ENCODE results near the gene RPL6.

RPL6 gene

GRCh38 chr12:112370868-112371510 is 38.4 kb downstream of the RPL6 start:
- Histone ChIP-seq H3K9ac (ENCODE audit: low read length) (no peak overlapping the region), H3K27ac (ENCODE audit: low read depth, low read length, poor library complexity, severe bottlenecking) (no peak overlapping the region), H3K36me3 (ENCODE audit: insufficient read depth, low read length) (peaks cover 8% of the 10 kb centered on the region), H3K79me2 (ENCODE audit: insufficient read depth, low read length) (peaks cover 82% of the 10 kb centered on the region), H3K4me1 (ENCODE audit: insufficient read depth, low read length, severe bottlenecking) (no peaks in the 10 kb centered on the region), H3K4me2 (ENCODE audit: low read length) (no peak overlapping the region), H3K9me3 (ENCODE audit: low read length) (no peaks in the 10 kb centered on the region; the same call in 1 of the 2 replicates), H3F3A (ENCODE audit: insufficient read depth, low read length) (no peaks in the 10 kb centered on the region), H3K27me3 (ENCODE audit: insufficient read depth, low read length) (no peaks in the 10 kb centered on the region), H4K20me1 (ENCODE audit: insufficient read depth, low read length) (no peaks in the 10 kb centered on the region), H3K9me2 (ENCODE audit: low read depth, low read length) (no peaks in the 10 kb centered on the region), H2AFZ (ENCODE audit: low read length) (no peak overlapping the region), H3K4me3 (ENCODE audit: low read depth, low read length, poor library complexity, severe bottlenecking) (no peak overlapping the region)
- no peak for TF ChIP-seq CTCF (IDR thresholded peaks at IDR 0.05; ENCODE audit: low read length)
- TF ChIP-seq EZH2 (IDR thresholded peaks at IDR 0.05; ENCODE audit: borderline replicate concordance, low read length): no peak

GRCh38 chr12:112370199-112370598 is 39.2 kb downstream of the RPL6 start:
- H3K9me2 ChIP-seq (ENCODE audit: low read depth, low read length): no peaks in the 10 kb centered on the region
- H3K4me3 ChIP-seq (ENCODE audit: low read depth, low read length, poor library complexity, severe bottlenecking): no peak overlapping the region
- no peak overlapping the region for H2AFZ ChIP-seq (ENCODE audit: low read length)
- peaks cover 3% of the 10 kb centered on the region for H3K36me3 ChIP-seq (ENCODE audit: insufficient read depth, low read length)
- no peak overlapping the region for H3K4me2 ChIP-seq (ENCODE audit: low read length)
- no peaks in the 10 kb centered on the region; the same call in 1 of the 2 replicates for H3K9me3 ChIP-seq (ENCODE audit: low read length)
- H3K27me3 ChIP-seq (ENCODE audit: insufficient read depth, low read length): no peaks in the 10 kb centered on the region
- H4K20me1 ChIP-seq (ENCODE audit: insufficient read depth, low read length): no peaks in the 10 kb centered on the region
- peaks cover 82% of the 10 kb centered on the region for H3K79me2 ChIP-seq (ENCODE audit: insufficient read depth, low read length)
- H3K9ac ChIP-seq (ENCODE audit: low read length): no peak overlapping the region
- H3F3A ChIP-seq (ENCODE audit: insufficient read depth, low read length): no peaks in the 10 kb centered on the region
- no peak for TF ChIP-seq EZH2 (IDR thresholded peaks at IDR 0.05; ENCODE audit: borderline replicate concordance, low read length)
- TF ChIP-seq CTCF (IDR thresholded peaks at IDR 0.05; ENCODE audit: low read length): no peak
- no peak overlapping the region for H3K27ac ChIP-seq (ENCODE audit: low read depth, low read length, poor library complexity, severe bottlenecking)
- no peaks in the 10 kb centered on the region for H3K4me1 ChIP-seq (ENCODE audit: insufficient read depth, low read length, severe bottlenecking)

- TF ChIP-seq CTCF (IDR thresholded peaks at IDR 0.05; ENCODE audit: low read length) (no peak), EZH2 (IDR thresholded peaks at IDR 0.05; ENCODE audit: borderline replicate concordance, low read length) (no peak)
- Histone ChIP-seq H3F3A (ENCODE audit: insufficient read depth, low read length) (no peaks in the 10 kb centered on the region), H3K9me2 (ENCODE audit: low read depth, low read length) (no peaks in the 10 kb centered on the region), H3K4me3 (ENCODE audit: low read depth, low read length, poor library complexity, severe bottlenecking) (no peak overlapping the region), H3K9ac (ENCODE audit: low read length) (no peak overlapping the region), H3K79me2 (ENCODE audit: insufficient read depth, low read length) (peaks cover 82% of the 10 kb centered on the region), H3K36me3 (ENCODE audit: insufficient read depth, low read length) (no peaks in the 10 kb centered on the region), H3K27me3 (ENCODE audit: insufficient read depth, low read length) (no peaks in the 10 kb centered on the region), H3K9me3 (ENCODE audit: low read length) (no peaks in the 10 kb centered on the region; the same call in 1 of the 2 replicates), H3K4me2 (ENCODE audit: low read length) (no peak overlapping the region), H2AFZ (ENCODE audit: low read length) (no peak overlapping the region), H3K4me1 (ENCODE audit: insufficient read depth, low read length, severe bottlenecking) (peaks cover 7% of the 10 kb centered on the region), H3K27ac (ENCODE audit: low read depth, low read length, poor library complexity, severe bottlenecking) (no peak overlapping the region), H4K20me1 (ENCODE audit: insufficient read depth, low read length) (no peaks in the 10 kb centered on the region)
Measured at GRCh38 chr12:112368856-112369255, 40.5 kb downstream of the RPL6 start.
